HG02852 (cell line): ENCODE measurements around the gene BIRC5.
"Not testable (repeated sequence)": the region's sequence is repeated elsewhere in the genome, so short reads cannot be mapped to it uniquely, and the experiment has no call there.

Experiments
- ATAC-seq: cut with Tn5 transposase; IDR thresholded peaks from one replicate; pipeline ENCODE4 v1.9.1; 2021; ENCODE audit warnings: mild to moderate bottlenecking, moderate library complexity; ENCODE audit not compliant: unreplicated experiment

The BIRC5 gene

GRCh38 chr17:78224231-78225087, 10.4 kb downstream of the BIRC5 start:
- ATAC-seq: no peak

- no peak for ATAC-seq
Observed at GRCh38 chr17:78225088-78225865, 11.2 kb downstream of the BIRC5 start.

GRCh38 chr17:78226055-78226758, 12.2 kb downstream of the BIRC5 start:
- ATAC-seq: no peak

- no peak for ATAC-seq
Observed at GRCh38 chr17:78226759-78227454, 12.9 kb downstream of the BIRC5 start.

GRCh38 chr17:78227455-78227916, 13.4 kb downstream of the BIRC5 start:
- no peak for ATAC-seq

- no peak for ATAC-seq
Observed at GRCh38 chr17:78228176-78228575, 14.1 kb downstream of the BIRC5 start.

GRCh38 chr17:78230252-78230962, 16.4 kb downstream of the BIRC5 start:
- ATAC-seq: no peak

- ATAC-seq: no peak
Observed at GRCh38 chr17:78230996-78231935, 17.2 kb downstream of the BIRC5 start, which contains the start of gene TMEM235. Gene TMEM235, plus strand, starts transcription at chr17:78231631. Its CDS starts 393 bp downstream, at chr17:78232024.

- no peak for ATAC-seq
Observed at GRCh38 chr17:78231991-78232858, 18.2 kb downstream of the BIRC5 start.

GRCh38 chr17:78232859-78233173, 18.8 kb downstream of the BIRC5 start:
- ATAC-seq: no peak

- ATAC-seq: no peak
Observed at GRCh38 chr17:78233678-78234077, 19.6 kb downstream of the BIRC5 start.

GRCh38 chr17:78234261-78234865, 20.3 kb downstream of the BIRC5 start:
- ATAC-seq: no peak

- ATAC-seq: not testable (repeated sequence)
Observed at GRCh38 chr17:78235022-78235421, 21.0 kb downstream of the BIRC5 start.

- no peak for ATAC-seq
Observed at GRCh38 chr17:78235885-78236284, 21.8 kb downstream of the BIRC5 start.

- ATAC-seq: no peak
Observed at GRCh38 chr17:78236362-78237127, 22.5 kb downstream of the BIRC5 start.

GRCh38 chr17:78237401-78238012, 23.5 kb downstream of the BIRC5 start:
- no peak for ATAC-seq
